Esophagus muscularis mucosa (tissue), 3 donors: ENCODE results near the gene CSNK1D.

ENCODE experiments used
- CTCF ChIP-seq, 3 experiments: fragments of 200-600 bp in 2 of 3; fragments of 450-650 bp in 1 of 3; sonication (generic) in 2 of 3; IDR thresholded peaks; one replicate each; pipeline ENCODE4 v1.5.1; 2017 to 2019; ENCODE audit warnings: antibody characterized with exemption in 3 of 3, mild to moderate bottlenecking in 2 of 3, moderate library complexity in 1 of 3
- POLR2A ChIP-seq: fragments of 450-650 bp; IDR thresholded peaks from one replicate; pipeline ENCODE4 v1.6.1; 2017; ENCODE audit warnings: antibody characterized with exemption, moderate library complexity, mild to moderate bottlenecking, low read depth

- no peak for TF ChIP-seq CTCF (IDR thresholded peaks at IDR 0.05)
- TF ChIP-seq POLR2A = no peak
Measured at GRCh38 chr17:82294064-82294773, 20.7 kb upstream of the CSNK1D start.
